GM23338 (cell line): ENCODE data around the gene ERC2. TPM values are rescaled to one million over a fixed set of nuclear protein-coding genes. Genes with fewer than 3 reads are reported as not detected.

Experiments used
- ATAC-seq: fragments of 200-7000 bp; cut with Tn5 transposase; 3 replicates; pipeline ENCODE4 v1.9.1; 2020
- DNase-seq: peaks from one replicate; pipeline ENCODE4 v3.0.0-alpha.2; 2015; ENCODE audit warnings: low spot score
- H2AFZ ChIP-seq: fragments of 200-600 bp; sonication (generic); 2 replicates; pipeline ENCODE4 v1.8.0; 2016; ENCODE audit warnings: antibody characterized with exemption, mild to moderate bottlenecking, moderate library complexity
- H3F3A ChIP-seq: fragments of 200-600 bp; sonication (generic); replicated peaks from 2 replicates; pipeline ENCODE4 v1.8.0; 2017; ENCODE audit warnings: antibody characterized with exemption, mixed run types, low read depth
- H3K27ac ChIP-seq: fragments of 200-600 bp; sonication (generic); 2 replicates; pipeline ENCODE4 v1.6.1; 2016; ENCODE audit warnings: low read depth
- H3K27me3 ChIP-seq: fragments of 200-600 bp; sonication (generic); 2 replicates; pipeline ENCODE4 v1.8.0; 2016; ENCODE audit warnings: mild to moderate bottlenecking, mixed run types, moderate library complexity; ENCODE audit not compliant: insufficient read depth
- H3K36me3 ChIP-seq: fragments of 200-600 bp; sonication (generic); 2 replicates; pipeline ENCODE4 v1.8.0; 2016; ENCODE audit warnings: mild to moderate bottlenecking; ENCODE audit not compliant: insufficient read depth
- H3K4me1 ChIP-seq: fragments of 200-600 bp; sonication (generic); 2 replicates; pipeline ENCODE4 v1.8.0; 2016; ENCODE audit warnings: mild to moderate bottlenecking, moderate library complexity; ENCODE audit not compliant: insufficient read depth
- H3K4me2 ChIP-seq: fragments of 200-600 bp; sonication (generic); 2 replicates; pipeline ENCODE4 v1.7.1; 2017; ENCODE audit warnings: mixed run types
- H3K4me3 ChIP-seq: fragments of 200-600 bp; sonication (generic); 2 replicates; pipeline ENCODE4 v1.6.1; 2016; ENCODE audit warnings: mixed run types
- H3K79me2 ChIP-seq: fragments of 200-600 bp; sonication (generic); replicated peaks from 2 replicates; pipeline ENCODE4 v1.8.0; 2017; ENCODE audit warnings: mild to moderate bottlenecking; ENCODE audit not compliant: insufficient read depth
- H3K9me2 ChIP-seq: fragments of 200-600 bp; sonication (generic); 2 replicates; pipeline ENCODE4 v1.8.0; 2017; ENCODE audit not compliant: insufficient read depth
- H4K20me1 ChIP-seq: fragments of 200-600 bp; sonication (generic); replicated peaks from 2 replicates; pipeline ENCODE4 v1.8.0; 2017; ENCODE audit warnings: mild to moderate bottlenecking; ENCODE audit not compliant: insufficient read depth
- H3K27ac Mint-ChIP-seq: 2 replicates; pipeline ENCODE4 v1.8.0; 2020; ENCODE audit warnings: inconsistent platforms, mild to moderate bottlenecking, moderate library complexity, mixed read lengths
- H3K27me3 Mint-ChIP-seq: 3 replicates; pipeline ENCODE4 v1.8.0; 2022; ENCODE audit warnings: low read depth, mild to moderate bottlenecking, moderate library complexity, mixed read lengths, inconsistent platforms; ENCODE audit not compliant: insufficient read depth, poor library complexity
- H3K36me3 Mint-ChIP-seq: 3 replicates; pipeline ENCODE4 v1.8.0; 2021; ENCODE audit warnings: low read depth, mild to moderate bottlenecking, inconsistent platforms, moderate library complexity, mixed read lengths
- H3K4me1 Mint-ChIP-seq: 3 replicates; pipeline ENCODE4 v1.8.0; 2020; ENCODE audit warnings: mild to moderate bottlenecking, inconsistent platforms, mixed read lengths
- H3K4me3 Mint-ChIP-seq: 3 replicates; pipeline ENCODE4 v1.8.0; 2021; ENCODE audit warnings: moderate library complexity, mild to moderate bottlenecking, inconsistent platforms, mixed read lengths
- H3K9me3 Mint-ChIP-seq: 3 replicates; pipeline ENCODE4 v1.8.0; 2020; ENCODE audit warnings: moderate library complexity, mild to moderate bottlenecking, inconsistent platforms, mixed read lengths
- CREB1 ChIP-seq: fragments of 250-450 bp; sonication (Bioruptor Pico); IDR thresholded peaks from 2 replicates; pipeline ENCODE4 v1.5.0; 2020; ENCODE audit warnings: low read depth, mild to moderate bottlenecking, moderate library complexity
- EZH2 ChIP-seq: fragments of 200-600 bp; sonication (generic); IDR thresholded peaks from one replicate; pipeline ENCODE4 v1.8.0; 2017; ENCODE audit warnings: antibody characterized with exemption, mild to moderate bottlenecking, low read depth; ENCODE audit not compliant: unreplicated experiment
- NANOG ChIP-seq: IDR thresholded peaks from 2 replicates; pipeline ENCODE4 v1.6.1; 2016; ENCODE audit warnings: antibody characterized with exemption, borderline replicate concordance
- POLR2AphosphoS5 ChIP-seq: IDR thresholded peaks from 2 replicates; pipeline ENCODE4 v1.6.1; 2016; ENCODE audit warnings: antibody characterized with exemption, low read depth
- STAT1 ChIP-seq: IDR thresholded peaks from one replicate; pipeline ENCODE4 v1.6.1; 2016; ENCODE audit warnings: antibody characterized with exemption; ENCODE audit not compliant: unreplicated experiment
- ZNF114 ChIP-seq: fragments of 250-450 bp; sonication (Bioruptor Pico); IDR thresholded peaks from 2 replicates; pipeline ENCODE4 v1.5.0; 2020; ENCODE audit warnings: mild to moderate bottlenecking, moderate library complexity
- ZNF331 ChIP-seq: fragments of 250-450 bp; sonication (Bioruptor Pico); IDR thresholded peaks from 2 replicates; pipeline ENCODE4 v1.5.0; 2020; ENCODE audit warnings: low read depth, mild to moderate bottlenecking, moderate library complexity
- polyA plus RNA-seq: library from polyadenylated mRNA; unstranded; fragments of >200 nt; fragmentation: Nextera tagmentation; extraction: Ambion mirVana; gene quantifications from 2 replicates; pipeline ENCODE4 v1.2.1, GENCODE V29; 2016
- total RNA-seq: library from RNA; depleted of rRNA; stranded (reverse); fragments of >200 nt; shearing (Covaris generic); gene quantifications from 2 replicates; pipeline ENCODE4 v1.2.3, GENCODE V29; 2014
- TF ChIP-seq, protein P1 (sequence below): fragments of 250-450 bp; sonication (Bioruptor Pico); IDR thresholded peaks from 2 replicates; pipeline ENCODE4 v1.5.0; 2020; ENCODE audit warnings: mild to moderate bottlenecking, moderate library complexity
- TF ChIP-seq, protein P2 (sequence below): IDR thresholded peaks from 2 replicates; pipeline ENCODE4 v1.6.1; 2016; ENCODE audit warnings: antibody characterized with exemption
- TF ChIP-seq, protein P3 (sequence below), 2 experiments: fragments of 200-600 bp in 1 of 2; sonication (generic) in 1 of 2; conservative IDR thresholded peaks; 2 replicates each; pipeline versions ENCODE4 v1.5.1 to v1.6.1; 2016 to 2017; ENCODE audit warnings: antibody characterized with exemption in 2 of 2, low read depth in 2 of 2, mild to moderate bottlenecking in 2 of 2, moderate library complexity in 1 of 2

ERC2 gene
- total and polyA plus RNA-seq, 2 experiments from 2014 or later = 11.8 to 13.7 TPM

DNA sequence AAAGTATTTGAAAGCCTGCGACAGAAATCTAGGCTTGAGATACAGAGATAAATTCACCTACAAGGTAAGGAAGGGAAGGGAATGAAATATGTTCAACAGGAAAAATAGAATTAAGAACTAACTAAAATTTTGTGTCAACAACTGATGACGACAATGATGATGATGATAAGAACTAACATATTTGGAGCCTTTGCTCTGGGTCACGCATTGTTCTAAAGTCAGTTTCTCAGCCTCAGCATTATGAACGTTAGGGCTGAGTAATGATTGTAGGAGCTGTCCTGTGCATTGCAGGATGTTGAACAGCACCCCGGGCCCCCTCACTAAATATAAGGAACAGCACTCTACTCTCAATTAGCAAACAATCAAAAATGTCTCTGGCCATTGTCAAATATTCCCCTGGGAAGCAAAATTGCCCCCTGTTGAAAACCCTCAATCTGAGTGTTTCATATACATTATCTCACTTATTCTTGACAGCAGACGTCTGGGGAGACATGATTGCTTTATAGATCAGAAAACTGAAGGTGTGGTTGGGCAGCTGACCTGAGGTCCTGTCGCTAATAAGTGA, 88.5 kb downstream of the ERC2 start:
- peaks cover 4% of the 10 kb centered on the region; the same call in 1 of the 2 replicates for H3K79me2 ChIP-seq
- no peaks in the 10 kb centered on the region for H3F3A ChIP-seq
- TF ChIP-seq, protein P1, sequence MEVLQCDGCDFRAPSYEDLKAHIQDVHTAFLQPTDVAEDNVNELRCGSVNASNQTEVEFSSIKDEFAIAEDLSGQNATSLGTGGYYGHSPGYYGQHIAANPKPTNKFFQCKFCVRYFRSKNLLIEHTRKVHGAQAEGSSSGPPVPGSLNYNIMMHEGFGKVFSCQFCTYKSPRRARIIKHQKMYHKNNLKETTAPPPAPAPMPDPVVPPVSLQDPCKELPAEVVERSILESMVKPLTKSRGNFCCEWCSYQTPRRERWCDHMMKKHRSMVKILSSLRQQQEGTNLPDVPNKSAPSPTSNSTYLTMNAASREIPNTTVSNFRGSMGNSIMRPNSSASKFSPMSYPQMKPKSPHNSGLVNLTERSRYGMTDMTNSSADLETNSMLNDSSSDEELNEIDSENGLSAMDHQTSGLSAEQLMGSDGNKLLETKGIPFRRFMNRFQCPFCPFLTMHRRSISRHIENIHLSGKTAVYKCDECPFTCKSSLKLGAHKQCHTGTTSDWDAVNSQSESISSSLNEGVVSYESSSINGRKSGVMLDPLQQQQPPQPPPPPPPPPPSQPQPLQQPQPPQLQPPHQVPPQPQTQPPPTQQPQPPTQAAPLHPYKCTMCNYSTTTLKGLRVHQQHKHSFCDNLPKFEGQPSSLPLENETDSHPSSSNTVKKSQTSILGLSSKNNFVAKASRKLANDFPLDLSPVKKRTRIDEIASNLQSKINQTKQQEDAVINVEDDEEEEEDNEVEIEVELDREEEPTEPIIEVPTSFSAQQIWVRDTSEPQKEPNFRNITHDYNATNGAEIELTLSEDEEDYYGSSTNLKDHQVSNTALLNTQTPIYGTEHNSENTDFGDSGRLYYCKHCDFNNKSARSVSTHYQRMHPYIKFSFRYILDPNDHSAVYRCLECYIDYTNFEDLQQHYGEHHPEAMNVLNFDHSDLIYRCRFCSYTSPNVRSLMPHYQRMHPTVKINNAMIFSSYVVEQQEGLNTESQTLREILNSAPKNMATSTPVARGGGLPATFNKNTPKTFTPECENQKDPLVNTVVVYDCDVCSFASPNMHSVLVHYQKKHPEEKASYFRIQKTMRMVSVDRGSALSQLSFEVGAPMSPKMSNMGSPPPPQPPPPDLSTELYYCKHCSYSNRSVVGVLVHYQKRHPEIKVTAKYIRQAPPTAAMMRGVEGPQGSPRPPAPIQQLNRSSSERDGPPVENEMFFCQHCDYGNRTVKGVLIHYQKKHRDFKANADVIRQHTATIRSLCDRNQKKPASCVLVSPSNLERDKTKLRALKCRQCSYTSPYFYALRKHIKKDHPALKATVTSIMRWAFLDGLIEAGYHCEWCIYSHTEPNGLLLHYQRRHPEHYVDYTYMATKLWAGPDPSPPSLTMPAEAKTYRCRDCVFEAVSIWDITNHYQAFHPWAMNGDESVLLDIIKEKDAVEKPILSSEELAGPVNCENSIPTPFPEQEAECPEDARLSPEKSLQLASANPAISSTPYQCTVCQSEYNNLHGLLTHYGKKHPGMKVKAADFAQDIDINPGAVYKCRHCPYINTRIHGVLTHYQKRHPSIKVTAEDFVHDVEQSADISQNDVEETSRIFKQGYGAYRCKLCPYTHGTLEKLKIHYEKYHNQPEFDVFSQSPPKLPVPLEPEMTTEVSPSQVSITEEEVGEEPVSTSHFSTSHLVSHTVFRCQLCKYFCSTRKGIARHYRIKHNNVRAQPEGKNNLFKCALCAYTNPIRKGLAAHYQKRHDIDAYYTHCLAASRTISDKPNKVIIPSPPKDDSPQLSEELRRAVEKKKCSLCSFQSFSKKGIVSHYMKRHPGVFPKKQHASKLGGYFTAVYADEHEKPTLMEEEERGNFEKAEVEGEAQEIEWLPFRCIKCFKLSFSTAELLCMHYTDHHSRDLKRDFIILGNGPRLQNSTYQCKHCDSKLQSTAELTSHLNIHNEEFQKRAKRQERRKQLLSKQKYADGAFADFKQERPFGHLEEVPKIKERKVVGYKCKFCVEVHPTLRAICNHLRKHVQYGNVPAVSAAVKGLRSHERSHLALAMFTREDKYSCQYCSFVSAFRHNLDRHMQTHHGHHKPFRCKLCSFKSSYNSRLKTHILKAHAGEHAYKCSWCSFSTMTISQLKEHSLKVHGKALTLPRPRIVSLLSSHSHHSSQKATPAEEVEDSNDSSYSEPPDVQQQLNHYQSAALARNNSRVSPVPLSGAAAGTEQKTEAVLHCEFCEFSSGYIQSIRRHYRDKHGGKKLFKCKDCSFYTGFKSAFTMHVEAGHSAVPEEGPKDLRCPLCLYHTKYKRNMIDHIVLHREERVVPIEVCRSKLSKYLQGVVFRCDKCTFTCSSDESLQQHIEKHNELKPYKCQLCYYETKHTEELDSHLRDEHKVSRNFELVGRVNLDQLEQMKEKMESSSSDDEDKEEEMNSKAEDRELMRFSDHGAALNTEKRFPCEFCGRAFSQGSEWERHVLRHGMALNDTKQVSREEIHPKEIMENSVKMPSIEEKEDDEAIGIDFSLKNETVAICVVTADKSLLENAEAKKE (CRISPR knock-in tag) = no peak
- TF ChIP-seq, protein P2, sequence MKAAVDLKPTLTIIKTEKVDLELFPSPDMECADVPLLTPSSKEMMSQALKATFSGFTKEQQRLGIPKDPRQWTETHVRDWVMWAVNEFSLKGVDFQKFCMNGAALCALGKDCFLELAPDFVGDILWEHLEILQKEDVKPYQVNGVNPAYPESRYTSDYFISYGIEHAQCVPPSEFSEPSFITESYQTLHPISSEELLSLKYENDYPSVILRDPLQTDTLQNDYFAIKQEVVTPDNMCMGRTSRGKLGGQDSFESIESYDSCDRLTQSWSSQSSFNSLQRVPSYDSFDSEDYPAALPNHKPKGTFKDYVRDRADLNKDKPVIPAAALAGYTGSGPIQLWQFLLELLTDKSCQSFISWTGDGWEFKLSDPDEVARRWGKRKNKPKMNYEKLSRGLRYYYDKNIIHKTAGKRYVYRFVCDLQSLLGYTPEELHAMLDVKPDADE = no peak
- no peak for TF ChIP-seq NANOG
- TF ChIP-seq POLR2AphosphoS5 = no peak
- no peaks in the 10 kb centered on the region; the same call in 1 of the 2 replicates for H3K9me2 ChIP-seq
- Mint-ChIP-seq H3K4me1 (peaks cover 3% of the 10 kb centered on the region; the same call in 1 of the 3 replicates), H3K36me3 (peaks cover 28% of the 10 kb centered on the region), H3K4me3 (no peak overlapping the region), H3K27me3 (no peaks in the 10 kb centered on the region), H3K27ac (no peak overlapping the region), H3K9me3 (peaks cover 22% of the 10 kb centered on the region)
- H3K36me3 ChIP-seq = no peaks in the 10 kb centered on the region
- no peak overlapping the region for H3K4me3 ChIP-seq
- no peaks in the 10 kb centered on the region; the same call in 1 of the 2 replicates for H4K20me1 ChIP-seq
- H3K4me2 ChIP-seq = no peak overlapping the region
- no peak overlapping the region for H2AFZ ChIP-seq
- H3K27ac ChIP-seq = no peak overlapping the region
- ATAC-seq = no peak
- no peaks in the 10 kb centered on the region for H3K27me3 ChIP-seq
- DNase-seq = no peak
- 0 out of 2 replicates have a peak, but pooled peaks cover 3% of the 10 kb centered on the region for H3K4me1 ChIP-seq

DNA sequence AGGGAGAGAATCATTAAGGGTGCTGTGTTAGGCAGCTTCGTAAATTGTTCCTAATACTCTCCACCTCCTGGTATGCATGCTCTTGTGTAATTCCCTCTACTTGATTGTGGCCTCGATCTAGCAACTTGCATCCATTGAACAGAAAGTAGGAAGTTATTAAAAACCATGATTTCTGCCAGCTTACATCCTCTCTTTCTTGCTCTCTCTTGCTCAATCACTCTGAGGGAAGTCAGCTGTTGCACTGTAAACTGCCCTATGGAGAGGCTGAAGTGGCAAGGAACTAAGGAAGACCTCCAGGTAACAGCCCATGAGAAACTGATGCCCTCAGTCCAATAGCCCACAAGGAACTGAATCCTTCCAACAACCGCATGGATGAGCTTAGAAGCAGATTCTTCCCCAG, 92.6 kb downstream of the ERC2 start:
- Histone ChIP-seq H3K9me2 (no peaks in the 10 kb centered on the region), H3K4me3 (no peak overlapping the region), H2AFZ (no peak overlapping the region), H3K4me2 (no peak overlapping the region), H3K79me2 (peaks cover 4% of the 10 kb centered on the region; the same call in 1 of the 2 replicates), H3K36me3 (no peaks in the 10 kb centered on the region), H4K20me1 (no peaks in the 10 kb centered on the region), H3K27ac (no peak overlapping the region), H3K27me3 (no peaks in the 10 kb centered on the region), H3F3A (no peaks in the 10 kb centered on the region), H3K4me1 (peaks cover 26% of the 10 kb centered on the region)
- no peak overlapping the region for H3K4me3 Mint-ChIP-seq
- no peaks in the 10 kb centered on the region for H3K27me3 Mint-ChIP-seq
- H3K9me3 Mint-ChIP-seq = peaks cover 22% of the 10 kb centered on the region
- peaks cover 40% of the 10 kb centered on the region for H3K4me1 Mint-ChIP-seq
- peaks cover 28% of the 10 kb centered on the region for H3K36me3 Mint-ChIP-seq
- ATAC-seq (no peak), DNase-seq (no peak)
- no peak overlapping the region for H3K27ac Mint-ChIP-seq
- no peak for TF ChIP-seq ZNF331 (CRISPR knock-in tag)
- TF ChIP-seq, protein P3, sequence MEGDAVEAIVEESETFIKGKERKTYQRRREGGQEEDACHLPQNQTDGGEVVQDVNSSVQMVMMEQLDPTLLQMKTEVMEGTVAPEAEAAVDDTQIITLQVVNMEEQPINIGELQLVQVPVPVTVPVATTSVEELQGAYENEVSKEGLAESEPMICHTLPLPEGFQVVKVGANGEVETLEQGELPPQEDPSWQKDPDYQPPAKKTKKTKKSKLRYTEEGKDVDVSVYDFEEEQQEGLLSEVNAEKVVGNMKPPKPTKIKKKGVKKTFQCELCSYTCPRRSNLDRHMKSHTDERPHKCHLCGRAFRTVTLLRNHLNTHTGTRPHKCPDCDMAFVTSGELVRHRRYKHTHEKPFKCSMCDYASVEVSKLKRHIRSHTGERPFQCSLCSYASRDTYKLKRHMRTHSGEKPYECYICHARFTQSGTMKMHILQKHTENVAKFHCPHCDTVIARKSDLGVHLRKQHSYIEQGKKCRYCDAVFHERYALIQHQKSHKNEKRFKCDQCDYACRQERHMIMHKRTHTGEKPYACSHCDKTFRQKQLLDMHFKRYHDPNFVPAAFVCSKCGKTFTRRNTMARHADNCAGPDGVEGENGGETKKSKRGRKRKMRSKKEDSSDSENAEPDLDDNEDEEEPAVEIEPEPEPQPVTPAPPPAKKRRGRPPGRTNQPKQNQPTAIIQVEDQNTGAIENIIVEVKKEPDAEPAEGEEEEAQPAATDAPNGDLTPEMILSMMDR (conservative IDR thresholded peaks at IDR 0.05; ENCODE audit: low read depth in 2 of 2) = no peak
- no peak for TF ChIP-seq CREB1 (CRISPR knock-in tag)
- TF ChIP-seq EZH2 = no peak
- TF ChIP-seq ZNF114 (CRISPR knock-in tag) = no peak
- no peak for TF ChIP-seq STAT1
- no peak for TF ChIP-seq POLR2AphosphoS5
